ENCODE data around the gene STK32C.

The STK32C gene

DNA sequence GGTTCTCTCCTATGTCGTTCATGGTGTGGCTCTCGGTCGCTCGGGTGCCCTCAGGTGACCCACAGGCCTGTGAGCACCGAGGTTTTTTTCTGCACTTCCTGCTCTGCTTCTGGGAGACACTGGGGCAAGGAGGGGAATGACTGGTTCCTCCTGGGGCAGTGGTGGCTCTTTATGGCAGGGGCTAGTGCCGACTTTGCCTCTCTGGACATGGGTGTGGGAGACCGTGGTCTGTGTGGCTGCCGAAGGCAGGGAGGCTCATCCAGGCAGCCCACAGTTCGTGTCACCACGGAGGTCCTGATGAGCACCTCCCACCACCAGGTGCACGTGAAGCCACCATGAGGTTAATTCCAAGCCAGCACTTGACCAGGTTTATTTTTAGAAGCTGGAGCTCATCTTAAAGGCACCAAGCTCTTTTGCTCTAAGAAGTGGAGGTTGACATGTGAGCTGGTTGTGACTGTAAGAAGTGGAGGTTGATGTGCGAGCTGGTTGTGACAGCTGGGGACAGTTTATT lies 145.7 kb downstream of the STK32C start:
- TF ChIP-seq FOXP2 (optimal IDR thresholded peaks at IDR 0.05; ENCODE audit: borderline replicate concordance, extremely low read depth, extremely low read length, insufficient read depth) = no peak
- TF ChIP-seq POLR2AphosphoS5 (IDR thresholded peaks at IDR 0.05; ENCODE audit: low read depth, low read length) = no peak

- TF ChIP-seq TAF1 (IDR thresholded peaks at IDR 0.05; ENCODE audit: borderline replicate concordance, insufficient read depth, low read length) (no peak), FOXP2 (optimal IDR thresholded peaks at IDR 0.05; ENCODE audit: borderline replicate concordance, extremely low read depth, extremely low read length, insufficient read depth) (no peak), SIN3A (IDR thresholded peaks at IDR 0.05; ENCODE audit: borderline replicate concordance, insufficient read depth, low read length) (no peak), POLR2AphosphoS5 (IDR thresholded peaks at IDR 0.05; ENCODE audit: low read depth, low read length) (no peak)
- TF ChIP-seq, protein P1, sequence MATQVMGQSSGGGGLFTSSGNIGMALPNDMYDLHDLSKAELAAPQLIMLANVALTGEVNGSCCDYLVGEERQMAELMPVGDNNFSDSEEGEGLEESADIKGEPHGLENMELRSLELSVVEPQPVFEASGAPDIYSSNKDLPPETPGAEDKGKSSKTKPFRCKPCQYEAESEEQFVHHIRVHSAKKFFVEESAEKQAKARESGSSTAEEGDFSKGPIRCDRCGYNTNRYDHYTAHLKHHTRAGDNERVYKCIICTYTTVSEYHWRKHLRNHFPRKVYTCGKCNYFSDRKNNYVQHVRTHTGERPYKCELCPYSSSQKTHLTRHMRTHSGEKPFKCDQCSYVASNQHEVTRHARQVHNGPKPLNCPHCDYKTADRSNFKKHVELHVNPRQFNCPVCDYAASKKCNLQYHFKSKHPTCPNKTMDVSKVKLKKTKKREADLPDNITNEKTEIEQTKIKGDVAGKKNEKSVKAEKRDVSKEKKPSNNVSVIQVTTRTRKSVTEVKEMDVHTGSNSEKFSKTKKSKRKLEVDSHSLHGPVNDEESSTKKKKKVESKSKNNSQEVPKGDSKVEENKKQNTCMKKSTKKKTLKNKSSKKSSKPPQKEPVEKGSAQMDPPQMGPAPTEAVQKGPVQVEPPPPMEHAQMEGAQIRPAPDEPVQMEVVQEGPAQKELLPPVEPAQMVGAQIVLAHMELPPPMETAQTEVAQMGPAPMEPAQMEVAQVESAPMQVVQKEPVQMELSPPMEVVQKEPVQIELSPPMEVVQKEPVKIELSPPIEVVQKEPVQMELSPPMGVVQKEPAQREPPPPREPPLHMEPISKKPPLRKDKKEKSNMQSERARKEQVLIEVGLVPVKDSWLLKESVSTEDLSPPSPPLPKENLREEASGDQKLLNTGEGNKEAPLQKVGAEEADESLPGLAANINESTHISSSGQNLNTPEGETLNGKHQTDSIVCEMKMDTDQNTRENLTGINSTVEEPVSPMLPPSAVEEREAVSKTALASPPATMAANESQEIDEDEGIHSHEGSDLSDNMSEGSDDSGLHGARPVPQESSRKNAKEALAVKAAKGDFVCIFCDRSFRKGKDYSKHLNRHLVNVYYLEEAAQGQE (IDR thresholded peaks at IDR 0.05; ENCODE audit: insufficient read depth in 1 of 2, low read depth in 2 of 2, low read length in 2 of 2) = no peak
These were observed 148.9 kb downstream of the STK32C start for GRCh38 chr10:132158823-132159222.

- no peak for TF ChIP-seq POLR2AphosphoS5 (IDR thresholded peaks at IDR 0.05; ENCODE audit: low read depth, low read length)
These were observed 149.5 kb downstream of the STK32C start for GRCh38 chr10:132158122-132158741.

Data from PFSK-1 (cell line).